B cell (primary cell): ENCODE data around the gene TRIM56.

Experiments used
- EZH2 ChIP-seq: IDR thresholded peaks from 2 replicates; pipeline ENCODE4 v1.6.1; 2012; ENCODE audit warnings: borderline replicate concordance, low read depth, mild to moderate bottlenecking, moderate library complexity, low read length; ENCODE audit not compliant: insufficient read depth, poor library complexity, severe bottlenecking
- TF ChIP-seq, protein P1 (sequence below): fragments of 200-600 bp; IDR thresholded peaks from one replicate; pipeline ENCODE4 v1.8.0; 2022; ENCODE audit warnings: antibody characterized with exemption, mild to moderate bottlenecking

DNA sequence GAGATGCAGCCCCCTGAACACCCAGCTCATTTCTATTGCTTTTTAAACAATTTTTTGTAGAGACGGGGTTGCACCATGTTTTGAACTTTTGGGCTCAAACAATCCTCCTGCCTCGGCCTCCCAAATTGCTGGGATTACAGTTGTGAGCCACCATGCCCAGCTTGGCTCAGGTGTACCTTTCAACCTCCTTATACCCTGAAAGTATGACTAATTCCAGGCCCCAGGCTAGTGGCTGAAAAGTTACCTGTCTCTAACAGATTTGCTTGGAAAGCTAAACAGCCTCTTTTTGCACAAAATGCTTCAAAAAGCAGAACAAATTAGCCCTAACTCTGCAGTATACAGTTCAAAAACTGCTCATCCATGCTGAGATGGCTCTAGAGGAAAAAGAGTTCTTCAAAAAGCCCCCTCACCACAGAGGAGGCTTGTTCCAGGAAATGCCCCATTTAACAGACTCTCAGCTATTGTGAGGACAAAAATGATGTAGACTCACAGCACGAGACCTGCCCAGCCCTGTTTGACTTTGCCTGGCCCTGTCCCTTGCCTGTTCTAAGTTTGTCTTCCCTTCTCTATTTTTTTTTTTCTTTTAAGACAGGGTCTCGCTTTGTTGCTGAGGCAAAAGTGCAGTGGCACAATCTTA, 55.6 kb downstream of the TRIM56 start:
- TF ChIP-seq, protein P1, sequence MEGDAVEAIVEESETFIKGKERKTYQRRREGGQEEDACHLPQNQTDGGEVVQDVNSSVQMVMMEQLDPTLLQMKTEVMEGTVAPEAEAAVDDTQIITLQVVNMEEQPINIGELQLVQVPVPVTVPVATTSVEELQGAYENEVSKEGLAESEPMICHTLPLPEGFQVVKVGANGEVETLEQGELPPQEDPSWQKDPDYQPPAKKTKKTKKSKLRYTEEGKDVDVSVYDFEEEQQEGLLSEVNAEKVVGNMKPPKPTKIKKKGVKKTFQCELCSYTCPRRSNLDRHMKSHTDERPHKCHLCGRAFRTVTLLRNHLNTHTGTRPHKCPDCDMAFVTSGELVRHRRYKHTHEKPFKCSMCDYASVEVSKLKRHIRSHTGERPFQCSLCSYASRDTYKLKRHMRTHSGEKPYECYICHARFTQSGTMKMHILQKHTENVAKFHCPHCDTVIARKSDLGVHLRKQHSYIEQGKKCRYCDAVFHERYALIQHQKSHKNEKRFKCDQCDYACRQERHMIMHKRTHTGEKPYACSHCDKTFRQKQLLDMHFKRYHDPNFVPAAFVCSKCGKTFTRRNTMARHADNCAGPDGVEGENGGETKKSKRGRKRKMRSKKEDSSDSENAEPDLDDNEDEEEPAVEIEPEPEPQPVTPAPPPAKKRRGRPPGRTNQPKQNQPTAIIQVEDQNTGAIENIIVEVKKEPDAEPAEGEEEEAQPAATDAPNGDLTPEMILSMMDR: no peak
- no peak for TF ChIP-seq EZH2
